ENCODE data around the gene SPART.

The SPART gene

DNA sequence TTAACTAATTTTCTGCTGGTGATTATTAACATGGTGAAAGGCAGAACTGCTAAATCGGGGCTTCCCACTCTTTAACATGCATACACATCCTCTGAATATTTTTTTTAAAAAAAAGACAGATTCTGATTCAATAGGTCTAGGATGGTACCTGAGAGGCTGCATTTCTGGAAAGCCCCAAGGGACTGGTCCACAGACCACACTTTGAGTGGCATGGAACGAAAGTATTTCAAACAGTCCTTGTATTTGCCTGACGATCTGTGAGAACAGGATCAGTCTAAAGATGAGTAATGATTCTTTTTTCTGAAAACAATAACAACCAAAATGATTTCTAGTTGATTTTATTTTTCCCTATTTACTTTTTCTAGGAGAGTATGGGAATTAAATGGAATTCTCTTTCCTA is 16.7 kb upstream of the SPART start:
- Histone ChIP-seq H3K36me3 (ENCODE audit: control insufficient read depth, low read depth, low read length) (no peaks in the 10 kb centered on the region), H3K4me1 (ENCODE audit: control insufficient read depth, low read depth, low read length) (no peaks in the 10 kb centered on the region), H3K9ac (ENCODE audit: low read length) (no peak overlapping the region), H3K27ac (ENCODE audit: low read length) (no peak overlapping the region), H3K27me3 (ENCODE audit: control insufficient read depth, insufficient read depth, low read length) (peaks cover 29% of the 10 kb centered on the region), H3K9me3 (ENCODE audit: control insufficient read depth, low read depth, low read length) (no peaks in the 10 kb centered on the region), H3K4me3 (ENCODE audit: low read length) (no peak overlapping the region)

DNA sequence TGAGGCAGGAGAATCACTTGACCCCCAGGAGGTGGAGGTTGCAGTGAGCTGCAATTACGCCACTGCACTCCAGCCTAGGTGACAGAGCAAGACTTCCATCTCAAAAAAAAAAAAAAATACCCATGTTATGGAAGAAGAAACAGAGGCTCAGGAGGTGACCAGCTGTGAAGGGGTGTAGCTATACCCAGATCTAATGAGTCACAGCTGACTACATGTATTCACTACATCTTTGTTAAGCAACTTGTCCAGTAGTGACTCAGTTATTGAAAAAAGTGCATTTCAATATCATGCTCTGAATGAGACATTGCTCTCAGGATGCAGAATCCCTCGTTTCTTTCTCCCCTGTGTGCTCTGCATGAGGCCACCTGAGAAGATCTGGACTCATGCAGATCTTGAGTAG is 16.1 kb upstream of the SPART start:
- no peaks in the 10 kb centered on the region for H3K9me3 ChIP-seq (ENCODE audit: control insufficient read depth, low read depth, low read length)
- H3K9ac ChIP-seq (ENCODE audit: low read length), result no peak overlapping the region
- no peaks in the 10 kb centered on the region for H3K36me3 ChIP-seq (ENCODE audit: control insufficient read depth, low read depth, low read length)
- H3K4me3 ChIP-seq (ENCODE audit: low read length), result no peak overlapping the region
- no peak overlapping the region for H3K27ac ChIP-seq (ENCODE audit: low read length)
- H3K27me3 ChIP-seq (ENCODE audit: control insufficient read depth, insufficient read depth, low read length), result peaks cover 36% of the 10 kb centered on the region
- H3K4me1 ChIP-seq (ENCODE audit: control insufficient read depth, low read depth, low read length), result no peaks in the 10 kb centered on the region

DNA sequence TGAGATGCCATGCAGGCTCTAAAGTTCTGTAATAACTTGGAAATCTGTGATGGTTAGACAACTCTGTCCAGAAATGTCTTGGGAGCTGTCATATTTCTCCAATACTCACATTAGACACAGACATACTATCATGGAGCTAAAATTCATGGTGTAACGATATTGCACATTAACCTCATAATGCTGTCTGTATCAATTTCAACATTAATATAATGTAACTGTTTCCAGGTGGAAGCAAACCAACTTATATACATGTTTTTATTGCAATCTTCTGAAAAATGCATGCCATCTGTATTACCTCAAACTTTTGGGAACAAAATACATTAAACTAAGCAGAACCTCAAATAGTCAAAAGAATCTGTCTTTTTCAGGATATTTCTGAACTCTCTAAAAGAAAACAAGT is 14.7 kb upstream of the SPART start:
- no peaks in the 10 kb centered on the region for H3K9me3 ChIP-seq (ENCODE audit: control insufficient read depth, low read depth, low read length)
- H3K27me3 ChIP-seq (ENCODE audit: control insufficient read depth, insufficient read depth, low read length), result peaks cover 50% of the 10 kb centered on the region
- peaks cover 7% of the 10 kb centered on the region for H3K4me1 ChIP-seq (ENCODE audit: control insufficient read depth, low read depth, low read length)
- H3K9ac ChIP-seq (ENCODE audit: low read length), result no peak overlapping the region
- no peak overlapping the region for H3K4me3 ChIP-seq (ENCODE audit: low read length)
- H3K27ac ChIP-seq (ENCODE audit: low read length), result no peak overlapping the region
- H3K36me3 ChIP-seq (ENCODE audit: control insufficient read depth, low read depth, low read length), result no peaks in the 10 kb centered on the region

DNA sequence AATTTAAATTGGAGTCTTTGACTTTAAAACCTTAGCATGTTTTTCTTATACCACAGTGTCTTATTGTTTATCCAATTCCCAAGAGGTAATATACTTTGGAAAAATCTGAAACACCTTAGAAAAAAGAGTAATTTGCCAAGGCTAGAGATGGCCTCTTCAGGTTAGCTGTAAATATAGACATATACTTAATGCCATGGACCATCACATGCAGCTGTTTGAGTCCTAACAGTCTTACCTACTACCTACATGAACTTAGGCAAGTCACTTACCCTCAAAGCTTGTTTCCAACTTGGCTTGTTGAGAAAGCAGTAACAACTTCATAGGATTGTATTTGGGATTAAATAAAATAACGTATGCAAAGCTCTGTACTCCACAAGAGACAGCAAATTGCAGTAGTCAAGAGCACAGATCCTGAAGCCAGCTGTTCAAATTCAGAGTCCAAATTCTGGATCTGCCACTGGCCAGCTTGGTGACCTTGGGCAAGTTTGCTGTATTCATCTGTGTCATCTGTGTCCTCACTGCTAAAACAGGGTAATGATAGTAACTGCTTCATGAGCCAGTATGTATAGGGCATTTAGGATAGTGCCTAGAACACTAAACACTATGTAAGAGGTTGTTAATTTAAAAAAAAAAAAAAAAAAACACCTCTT is 13.2 kb upstream of the SPART start:
- H3K4me1 ChIP-seq (ENCODE audit: control insufficient read depth, low read depth, low read length), result peaks cover 7% of the 10 kb centered on the region
- H3K36me3 ChIP-seq (ENCODE audit: control insufficient read depth, low read depth, low read length), result no peaks in the 10 kb centered on the region
- H3K9ac ChIP-seq (ENCODE audit: low read length), result no peak overlapping the region
- H3K27me3 ChIP-seq (ENCODE audit: control insufficient read depth, insufficient read depth, low read length), result peaks cover 64% of the 10 kb centered on the region
- no peaks in the 10 kb centered on the region for H3K9me3 ChIP-seq (ENCODE audit: control insufficient read depth, low read depth, low read length)
- no peak overlapping the region for H3K4me3 ChIP-seq (ENCODE audit: low read length)
- H3K27ac ChIP-seq (ENCODE audit: low read length), result no peak overlapping the region

DNA sequence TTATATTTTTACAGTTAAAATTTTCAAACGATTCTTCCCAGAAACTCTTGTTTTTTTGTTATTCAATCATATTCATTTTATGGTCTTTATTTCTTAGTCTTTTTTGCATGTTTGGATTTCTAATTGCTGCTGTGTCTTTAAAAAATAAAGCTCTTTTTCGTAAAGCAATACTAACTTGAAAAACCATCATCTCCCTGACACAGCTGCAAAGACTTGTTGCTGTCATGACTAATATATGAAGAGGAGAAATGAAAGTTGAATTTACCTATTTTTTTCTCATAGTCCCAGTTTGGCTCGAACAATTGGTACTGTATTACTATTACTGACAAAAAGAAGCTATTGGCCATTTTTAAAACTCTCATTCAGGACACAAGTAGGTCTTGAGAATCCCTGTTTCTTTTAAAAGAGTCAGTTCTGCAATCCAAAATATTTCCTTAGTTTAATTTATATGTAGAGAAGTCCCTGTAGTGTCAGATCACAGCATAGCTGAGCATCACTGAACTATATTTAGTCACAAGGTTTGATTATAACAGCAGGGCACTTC is 12.1 kb upstream of the SPART start:
- H3K27me3 ChIP-seq (ENCODE audit: control insufficient read depth, insufficient read depth, low read length), result peaks cover 76% of the 10 kb centered on the region
- peaks cover 7% of the 10 kb centered on the region for H3K4me1 ChIP-seq (ENCODE audit: control insufficient read depth, low read depth, low read length)
- H3K36me3 ChIP-seq (ENCODE audit: control insufficient read depth, low read depth, low read length), result no peaks in the 10 kb centered on the region
- H3K27ac ChIP-seq (ENCODE audit: low read length), result no peak overlapping the region
- no peaks in the 10 kb centered on the region for H3K9me3 ChIP-seq (ENCODE audit: control insufficient read depth, low read depth, low read length)
- H3K9ac ChIP-seq (ENCODE audit: low read length), result no peak overlapping the region
- no peak overlapping the region for H3K4me3 ChIP-seq (ENCODE audit: low read length)

DNA sequence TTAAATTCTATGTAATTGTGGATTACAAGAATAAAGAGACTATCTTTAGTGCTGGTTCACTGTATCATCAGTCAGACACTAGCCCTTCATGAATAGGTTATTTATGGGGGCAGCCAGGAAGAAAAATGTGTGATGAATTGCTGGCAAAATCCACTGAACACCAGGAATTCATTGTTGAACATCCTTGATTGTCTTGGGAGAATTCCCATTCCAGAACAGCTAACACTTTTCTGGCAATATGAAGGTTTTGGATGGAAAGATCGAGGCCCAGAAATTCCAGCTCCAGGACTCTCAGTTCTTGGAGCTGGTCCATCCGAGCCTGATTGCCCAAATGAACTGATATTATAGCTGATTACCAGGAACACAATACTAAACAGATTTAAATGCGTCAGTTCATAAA is 11.5 kb upstream of the SPART start:
- no peak overlapping the region for H3K27ac ChIP-seq (ENCODE audit: low read length)

DNA sequence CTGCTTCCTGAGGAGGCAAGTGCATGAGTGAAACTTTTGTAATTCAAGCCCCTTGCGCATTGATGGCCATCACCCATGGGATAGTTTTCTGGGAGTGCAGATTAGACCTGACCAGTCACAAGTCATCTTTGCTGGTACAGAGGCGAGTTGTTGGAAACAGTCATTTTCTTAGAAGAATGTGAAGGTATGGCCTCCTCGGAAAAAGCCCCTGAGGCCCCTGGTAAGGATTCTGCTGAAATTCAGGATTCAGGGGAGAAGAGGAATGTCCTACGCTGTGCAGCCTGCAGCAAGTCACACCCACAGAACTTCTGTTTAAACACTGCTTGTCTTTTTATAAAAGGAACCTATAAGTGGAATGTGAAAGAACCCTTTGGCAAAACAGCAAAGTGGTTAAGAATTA is 11.0 kb upstream of the SPART start:
- no peak overlapping the region for H3K9ac ChIP-seq (ENCODE audit: low read length)
- no peaks in the 10 kb centered on the region for H3K36me3 ChIP-seq (ENCODE audit: control insufficient read depth, low read depth, low read length)
- no peak overlapping the region for H3K27ac ChIP-seq (ENCODE audit: low read length)
- H3K27me3 ChIP-seq (ENCODE audit: control insufficient read depth, insufficient read depth, low read length), result peaks cover 86% of the 10 kb centered on the region
- no peaks in the 10 kb centered on the region for H3K9me3 ChIP-seq (ENCODE audit: control insufficient read depth, low read depth, low read length)
- H3K4me1 ChIP-seq (ENCODE audit: control insufficient read depth, low read depth, low read length), result peaks cover 7% of the 10 kb centered on the region
- H3K4me3 ChIP-seq (ENCODE audit: low read length), result no peak overlapping the region

More for the DNA sequence above, 11.5 kb upstream of the SPART start:
- H3K4me1 ChIP-seq (ENCODE audit: control insufficient read depth, low read depth, low read length), result peaks cover 7% of the 10 kb centered on the region
- peaks cover 82% of the 10 kb centered on the region for H3K27me3 ChIP-seq (ENCODE audit: control insufficient read depth, insufficient read depth, low read length)
- no peaks in the 10 kb centered on the region for H3K36me3 ChIP-seq (ENCODE audit: control insufficient read depth, low read depth, low read length)
- H3K9ac ChIP-seq (ENCODE audit: low read length), result no peak overlapping the region
- no peak overlapping the region for H3K4me3 ChIP-seq (ENCODE audit: low read length)
- no peaks in the 10 kb centered on the region for H3K9me3 ChIP-seq (ENCODE audit: control insufficient read depth, low read depth, low read length)

DNA sequence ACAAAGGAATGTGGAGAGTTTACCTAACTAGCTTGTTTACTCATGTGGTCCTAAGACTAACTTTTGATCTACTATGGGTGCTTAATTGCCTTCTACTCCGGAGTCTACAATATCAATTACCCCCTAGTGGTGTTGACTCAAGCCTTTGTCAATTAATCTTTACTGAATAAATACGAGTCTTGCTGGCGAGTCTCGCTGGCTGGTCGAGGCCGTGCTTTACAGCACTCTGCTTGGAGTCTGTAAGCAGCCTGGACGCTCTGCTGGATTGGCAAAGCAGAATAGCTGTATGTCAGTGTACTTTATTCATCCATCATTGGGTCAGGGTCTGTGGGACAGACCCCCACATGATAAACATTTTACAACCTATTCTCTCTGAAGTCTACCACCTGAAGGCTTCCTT is 9.9 kb upstream of the SPART start:
- Histone ChIP-seq H3K9me3 (ENCODE audit: control insufficient read depth, low read depth, low read length) (no peaks in the 10 kb centered on the region), H3K27me3 (ENCODE audit: control insufficient read depth, insufficient read depth, low read length) (peaks cover 94% of the 10 kb centered on the region), H3K4me1 (ENCODE audit: control insufficient read depth, low read depth, low read length) (peaks cover 7% of the 10 kb centered on the region), H3K27ac (ENCODE audit: low read length) (no peak overlapping the region), H3K9ac (ENCODE audit: low read length) (no peak overlapping the region), H3K4me3 (ENCODE audit: low read length) (no peak overlapping the region), H3K36me3 (ENCODE audit: control insufficient read depth, low read depth, low read length) (no peaks in the 10 kb centered on the region)

DNA sequence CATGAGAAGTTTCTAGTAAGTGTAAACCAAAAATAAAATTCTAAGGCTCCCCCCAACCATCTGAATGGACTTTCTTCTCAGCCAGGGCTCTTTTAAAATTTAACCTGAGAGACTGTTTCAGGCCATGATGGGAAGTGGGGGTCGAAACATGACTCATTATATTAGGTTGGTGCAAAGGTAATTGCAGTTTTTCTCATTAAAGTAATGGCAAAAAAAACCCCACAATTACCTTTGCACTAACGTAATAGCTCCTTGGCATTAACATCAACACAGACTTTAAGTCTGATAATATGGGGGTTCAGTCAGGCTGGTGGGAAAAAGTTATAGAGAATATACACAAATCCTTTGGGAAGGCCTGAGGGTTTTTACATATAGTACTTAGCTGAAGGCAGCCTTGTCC is 9.4 kb upstream of the SPART start:
- Histone ChIP-seq H3K27ac (ENCODE audit: low read length) (no peak overlapping the region), H3K4me1 (ENCODE audit: control insufficient read depth, low read depth, low read length) (peaks cover 7% of the 10 kb centered on the region), H3K36me3 (ENCODE audit: control insufficient read depth, low read depth, low read length) (no peaks in the 10 kb centered on the region), H3K4me3 (ENCODE audit: low read length) (no peak overlapping the region), H3K9me3 (ENCODE audit: control insufficient read depth, low read depth, low read length) (no peaks in the 10 kb centered on the region), H3K9ac (ENCODE audit: low read length) (no peak overlapping the region), H3K27me3 (ENCODE audit: control insufficient read depth, insufficient read depth, low read length) (peaks cover 90% of the 10 kb centered on the region)

DNA sequence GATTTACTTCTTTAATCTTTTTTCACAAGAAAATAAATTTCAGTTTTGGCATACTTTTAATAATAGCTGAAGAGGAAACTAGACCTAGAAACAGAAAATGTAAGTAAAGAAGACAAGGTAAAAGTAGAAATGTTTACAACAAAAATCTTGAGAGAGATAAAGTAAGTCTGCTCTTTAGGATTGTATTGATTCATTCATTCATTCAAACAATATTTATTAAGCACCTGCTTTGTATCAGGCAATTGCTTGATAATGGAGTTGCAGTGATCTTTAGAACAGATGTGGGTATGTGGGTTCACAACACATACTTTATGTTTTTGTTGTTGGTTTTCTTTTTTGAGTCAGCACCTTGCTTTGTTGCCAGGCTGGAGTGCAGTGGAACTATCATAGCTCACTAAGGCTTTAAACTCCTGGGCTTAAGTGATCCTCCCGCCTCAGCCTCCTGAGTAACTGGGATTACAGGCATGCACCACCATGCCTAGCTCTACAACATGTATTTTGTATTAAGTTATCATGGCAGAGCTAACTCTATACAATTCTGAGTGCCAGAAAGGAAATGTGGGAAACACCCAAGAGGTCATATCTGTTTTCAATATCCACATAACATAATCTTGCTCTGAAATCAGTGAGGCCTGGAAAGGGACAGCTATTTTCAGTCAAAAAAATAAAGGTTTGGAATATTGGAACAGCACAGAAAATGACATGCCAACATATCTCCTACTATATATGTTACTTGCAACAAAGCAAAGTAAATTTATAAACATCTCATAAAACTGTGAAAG is 8.8 kb upstream of the SPART start:
- Histone ChIP-seq H3K9me3 (ENCODE audit: control insufficient read depth, low read depth, low read length) (no peaks in the 10 kb centered on the region), H3K4me3 (ENCODE audit: low read length) (no peak overlapping the region), H3K9ac (ENCODE audit: low read length) (no peak overlapping the region), H3K36me3 (ENCODE audit: control insufficient read depth, low read depth, low read length) (no peaks in the 10 kb centered on the region), H3K4me1 (ENCODE audit: control insufficient read depth, low read depth, low read length) (peaks cover 7% of the 10 kb centered on the region), H3K27me3 (ENCODE audit: control insufficient read depth, insufficient read depth, low read length) (peaks cover 85% of the 10 kb centered on the region), H3K27ac (ENCODE audit: low read length) (no peak overlapping the region)

DNA sequence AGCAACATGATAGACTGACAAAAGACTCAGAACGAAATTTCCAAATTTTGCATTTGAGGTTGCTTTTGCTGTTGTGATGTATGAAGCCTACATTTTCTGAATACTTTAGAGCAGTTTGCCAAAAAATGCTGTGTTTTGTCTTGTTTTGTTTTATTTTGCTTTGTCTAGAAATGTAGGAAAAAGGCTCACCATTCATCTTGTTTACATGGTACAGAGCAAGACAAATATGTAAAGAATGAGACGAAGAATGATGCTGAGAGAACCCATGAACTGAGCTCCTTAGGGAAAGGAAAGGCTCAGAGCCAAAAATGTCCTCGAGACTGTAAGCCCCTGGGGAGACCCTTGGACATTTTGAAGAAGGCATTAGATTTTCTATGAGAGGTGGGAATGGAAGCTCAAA is 6.8 kb upstream of the SPART start:
- Histone ChIP-seq H3K27ac (ENCODE audit: low read length) (no peak overlapping the region), H3K9me3 (ENCODE audit: control insufficient read depth, low read depth, low read length) (no peaks in the 10 kb centered on the region), H3K9ac (ENCODE audit: low read length) (no peak overlapping the region), H3K4me3 (ENCODE audit: low read length) (no peak overlapping the region), H3K4me1 (ENCODE audit: control insufficient read depth, low read depth, low read length) (peaks cover 7% of the 10 kb centered on the region), H3K27me3 (ENCODE audit: control insufficient read depth, insufficient read depth, low read length) (peaks cover 68% of the 10 kb centered on the region), H3K36me3 (ENCODE audit: control insufficient read depth, low read depth, low read length) (no peaks in the 10 kb centered on the region)

DNA sequence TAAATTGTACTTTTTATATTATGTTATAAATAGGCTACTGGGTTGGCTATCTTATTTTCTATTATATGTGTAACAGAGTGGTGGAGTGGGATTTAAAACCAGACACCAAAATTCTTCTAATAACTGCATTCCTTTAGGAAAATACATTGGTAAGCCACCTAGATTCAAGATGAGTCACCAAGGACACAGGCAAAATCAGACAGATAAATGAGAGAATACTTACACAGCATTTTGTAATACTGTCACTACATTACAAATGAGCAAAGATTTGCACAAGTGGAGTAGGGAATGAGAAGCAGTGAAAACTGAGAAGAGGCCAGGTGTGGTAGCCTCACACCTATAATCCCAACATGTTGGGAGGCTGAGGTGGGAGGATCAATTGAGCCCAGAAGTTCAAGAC is 6.2 kb upstream of the SPART start:
- Histone ChIP-seq H3K9me3 (ENCODE audit: control insufficient read depth, low read depth, low read length) (no peaks in the 10 kb centered on the region), H3K9ac (ENCODE audit: low read length) (no peak overlapping the region), H3K4me3 (ENCODE audit: low read length) (no peak overlapping the region), H3K4me1 (ENCODE audit: control insufficient read depth, low read depth, low read length) (peaks cover 7% of the 10 kb centered on the region), H3K27ac (ENCODE audit: low read length) (no peak overlapping the region), H3K27me3 (ENCODE audit: control insufficient read depth, insufficient read depth, low read length) (peaks cover 62% of the 10 kb centered on the region), H3K36me3 (ENCODE audit: control insufficient read depth, low read depth, low read length) (no peaks in the 10 kb centered on the region)
